ENCODE results near the gene ARRDC3.

ARRDC3 gene

DNA sequence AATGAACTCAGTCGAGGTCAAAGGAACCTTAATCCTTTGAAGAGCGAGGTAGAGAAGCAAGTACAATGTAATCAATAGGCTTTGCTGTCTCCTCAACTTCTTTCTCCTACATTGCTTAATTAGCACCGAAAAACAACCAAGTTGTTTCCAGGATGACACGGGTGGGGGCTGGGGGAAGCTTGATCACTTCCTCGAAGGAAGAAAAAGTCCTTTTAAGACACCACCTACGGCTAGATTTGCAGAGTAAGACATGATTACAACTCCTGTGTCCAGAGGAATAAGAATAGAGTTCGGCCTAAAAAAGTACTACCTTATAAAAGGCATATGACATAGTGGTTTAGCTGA is 811 bp upstream of the ARRDC3 start:
- Histone ChIP-seq H3K9me2 (ENCODE audit: low read depth, low read length) (no peaks in the 10 kb centered on the region), H3K9me3 (ENCODE audit: low read length) (no peaks in the 10 kb centered on the region), H3K4me1 (ENCODE audit: insufficient read depth, low read length, severe bottlenecking) (peaks cover 16% of the 10 kb centered on the region), H3K27ac (ENCODE audit: low read depth, low read length, poor library complexity, severe bottlenecking) (peak overlapping the region; percentile 96), H3K79me2 (ENCODE audit: insufficient read depth, low read length) (peaks cover 28% of the 10 kb centered on the region), H2AFZ (ENCODE audit: low read length) (no peak overlapping the region; the same call in 1 of the 2 replicates), H3K4me3 (ENCODE audit: low read depth, low read length, poor library complexity, severe bottlenecking) (peak overlapping the region; percentile 84), H4K20me1 (ENCODE audit: insufficient read depth, low read length) (no peaks in the 10 kb centered on the region), H3K9ac (ENCODE audit: low read length) (peak overlapping the region; percentile 81), H3F3A (ENCODE audit: insufficient read depth, low read length) (0 out of 2 replicates have a peak, but pooled peaks cover 3% of the 10 kb centered on the region), H3K36me3 (ENCODE audit: insufficient read depth, low read length) (peaks cover 19% of the 10 kb centered on the region; the same call in 1 of the 2 replicates), H3K27me3 (ENCODE audit: insufficient read depth, low read length) (no peaks in the 10 kb centered on the region), H3K4me2 (ENCODE audit: low read length) (peak overlapping the region; percentile 80)
- TF ChIP-seq EZH2 (IDR thresholded peaks at IDR 0.05; ENCODE audit: borderline replicate concordance, low read length) = no peak
- TF ChIP-seq, protein P1, sequence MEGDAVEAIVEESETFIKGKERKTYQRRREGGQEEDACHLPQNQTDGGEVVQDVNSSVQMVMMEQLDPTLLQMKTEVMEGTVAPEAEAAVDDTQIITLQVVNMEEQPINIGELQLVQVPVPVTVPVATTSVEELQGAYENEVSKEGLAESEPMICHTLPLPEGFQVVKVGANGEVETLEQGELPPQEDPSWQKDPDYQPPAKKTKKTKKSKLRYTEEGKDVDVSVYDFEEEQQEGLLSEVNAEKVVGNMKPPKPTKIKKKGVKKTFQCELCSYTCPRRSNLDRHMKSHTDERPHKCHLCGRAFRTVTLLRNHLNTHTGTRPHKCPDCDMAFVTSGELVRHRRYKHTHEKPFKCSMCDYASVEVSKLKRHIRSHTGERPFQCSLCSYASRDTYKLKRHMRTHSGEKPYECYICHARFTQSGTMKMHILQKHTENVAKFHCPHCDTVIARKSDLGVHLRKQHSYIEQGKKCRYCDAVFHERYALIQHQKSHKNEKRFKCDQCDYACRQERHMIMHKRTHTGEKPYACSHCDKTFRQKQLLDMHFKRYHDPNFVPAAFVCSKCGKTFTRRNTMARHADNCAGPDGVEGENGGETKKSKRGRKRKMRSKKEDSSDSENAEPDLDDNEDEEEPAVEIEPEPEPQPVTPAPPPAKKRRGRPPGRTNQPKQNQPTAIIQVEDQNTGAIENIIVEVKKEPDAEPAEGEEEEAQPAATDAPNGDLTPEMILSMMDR (IDR thresholded peaks at IDR 0.05; ENCODE audit: low read length) = no peak

DNA sequence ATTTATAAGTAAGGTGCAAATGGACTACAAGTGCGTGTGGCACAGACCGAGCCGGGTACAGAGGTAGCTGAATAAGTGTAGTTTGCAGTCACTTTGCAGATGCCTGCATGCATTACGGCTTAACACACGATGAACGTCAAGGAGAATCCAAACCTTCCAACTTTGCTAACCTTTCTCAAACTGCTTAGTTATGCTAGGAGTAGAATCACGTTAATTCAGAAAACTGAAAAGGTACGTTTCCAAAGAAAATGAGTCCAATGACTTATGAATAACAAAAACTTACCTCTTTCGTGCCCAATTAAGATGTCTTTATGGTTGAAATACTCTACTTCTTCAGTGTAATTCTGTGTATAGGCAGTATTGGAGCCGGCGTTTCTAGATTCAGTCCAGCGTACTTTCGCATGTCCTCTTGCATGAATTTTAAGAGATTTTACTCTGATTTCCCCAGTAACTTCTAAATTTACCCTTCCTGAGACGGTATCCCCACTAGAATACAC is 539 bp downstream of the ARRDC3 start:
- no peaks in the 10 kb centered on the region for H3K9me2 ChIP-seq (ENCODE audit: low read depth, low read length)
- 0 out of 2 replicates have a peak, but pooled peaks cover 3% of the 10 kb centered on the region for H3F3A ChIP-seq (ENCODE audit: insufficient read depth, low read length)
- peak overlapping the region; percentile 96 for H3K27ac ChIP-seq (ENCODE audit: low read depth, low read length, poor library complexity, severe bottlenecking)
- peaks cover 29% of the 10 kb centered on the region for H3K4me1 ChIP-seq (ENCODE audit: insufficient read depth, low read length, severe bottlenecking)
- no peaks in the 10 kb centered on the region for H4K20me1 ChIP-seq (ENCODE audit: insufficient read depth, low read length)
- H3K79me2 ChIP-seq (ENCODE audit: insufficient read depth, low read length) = peaks cover 41% of the 10 kb centered on the region
- TF ChIP-seq EZH2 (IDR thresholded peaks at IDR 0.05; ENCODE audit: borderline replicate concordance, low read length) = no peak
- TF ChIP-seq, protein P1 (IDR thresholded peaks at IDR 0.05; ENCODE audit: low read length) = no peak
- peak overlapping the region; percentile 99 for H3K9ac ChIP-seq (ENCODE audit: low read length)
- H3K4me3 ChIP-seq (ENCODE audit: low read depth, low read length, poor library complexity, severe bottlenecking) = peak overlapping the region; percentile 84
- peaks cover 31% of the 10 kb centered on the region for H3K36me3 ChIP-seq (ENCODE audit: insufficient read depth, low read length)
- H3K9me3 ChIP-seq (ENCODE audit: low read length) = no peaks in the 10 kb centered on the region
- no peak overlapping the region for H2AFZ ChIP-seq (ENCODE audit: low read length)
- H3K4me2 ChIP-seq (ENCODE audit: low read length) = peak overlapping the region; percentile 79
- no peaks in the 10 kb centered on the region for H3K27me3 ChIP-seq (ENCODE audit: insufficient read depth, low read length)

DNA sequence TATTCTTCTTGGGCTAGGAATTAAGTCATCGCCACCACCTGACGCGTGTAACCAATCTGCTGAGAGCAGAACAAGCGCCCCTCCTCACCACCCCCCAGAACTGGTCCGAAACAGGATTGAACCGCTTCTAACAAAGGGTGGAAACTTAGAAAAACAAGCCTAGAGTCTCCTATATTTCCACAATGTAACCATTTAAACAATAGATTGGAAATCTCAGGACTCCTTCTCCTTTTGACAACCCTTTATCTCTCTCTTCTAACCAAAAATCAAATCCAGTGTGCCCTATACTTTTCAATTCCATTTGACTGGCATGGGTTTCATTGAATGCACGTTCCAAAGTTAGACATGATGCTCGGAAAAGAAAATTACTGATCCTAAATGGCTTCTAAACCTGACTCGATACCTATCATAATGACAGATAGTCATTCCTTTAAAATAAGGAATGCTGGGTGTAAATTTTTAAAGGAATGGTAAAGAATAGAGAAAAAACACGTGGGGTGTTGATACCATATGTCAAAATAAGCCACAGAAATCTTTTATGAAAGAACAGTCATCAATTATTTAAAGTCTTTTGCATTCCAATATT is 1.2 kb downstream of the ARRDC3 start:
- Histone ChIP-seq H3K4me3 (ENCODE audit: low read depth, low read length, poor library complexity, severe bottlenecking) (peak overlapping the region; percentile 84), H2AFZ (ENCODE audit: low read length) (no peak overlapping the region), H3K27ac (ENCODE audit: low read depth, low read length, poor library complexity, severe bottlenecking) (peak overlapping the region; percentile 96), H3K9me3 (ENCODE audit: low read length) (no peaks in the 10 kb centered on the region), H3K79me2 (ENCODE audit: insufficient read depth, low read length) (peaks cover 48% of the 10 kb centered on the region), H3K36me3 (ENCODE audit: insufficient read depth, low read length) (peaks cover 38% of the 10 kb centered on the region), H3K9ac (ENCODE audit: low read length) (peak overlapping the region; percentile 99), H3F3A (ENCODE audit: insufficient read depth, low read length) (0 out of 2 replicates have a peak, but pooled peaks cover 3% of the 10 kb centered on the region), H3K4me1 (ENCODE audit: insufficient read depth, low read length, severe bottlenecking) (peaks cover 29% of the 10 kb centered on the region), H3K4me2 (ENCODE audit: low read length) (peak overlapping the region; percentile 79), H3K27me3 (ENCODE audit: insufficient read depth, low read length) (no peaks in the 10 kb centered on the region), H4K20me1 (ENCODE audit: insufficient read depth, low read length) (no peaks in the 10 kb centered on the region), H3K9me2 (ENCODE audit: low read depth, low read length) (no peaks in the 10 kb centered on the region)
- TF ChIP-seq, protein P1 (IDR thresholded peaks at IDR 0.05; ENCODE audit: low read length) = no peak
- no peak for TF ChIP-seq EZH2 (IDR thresholded peaks at IDR 0.05; ENCODE audit: borderline replicate concordance, low read length)
